ENCODE results near the gene IGFBPL1. TPM values are rescaled to one million over a fixed set of nuclear protein-coding genes. Genes with fewer than 3 reads are reported as not detected.
A peak's percentile ranks its signal among the peaks of the same experiment; 100 is the strongest.

IGFBPL1 gene
- total and polyA plus RNA-seq, 10 of the 15 experiments (the other 5 are each of a cell fraction or from before 2014, with no cell fraction given), result 0.25 TPM; not detected in 9

- BruUV-seq (replicated peaks), result no TSS peak
- FAIRE-seq (no peak), ATAC-seq (peak; percentile 31; the same call in 1 of the 3 replicates), DNase-seq (ENCODE audit: low read depth, low spot score) (no peak)
- ChIA-PET SMC1A (ENCODE audit: uncharacterized antibody, unreplicated experiment) (interaction anchor here (1.6 to 2.7 kb wide), 3 partner anchors 8 to 42 kb away, joined by 4 to 16 read pairs (median 7); no protein-coding TSS in a partner anchor), CTCF (interaction anchor here (1.6 to 7.2 kb wide), 3 partner anchors 12 to 517 kb away, joined by 5 to 66 read pairs (median 9); no protein-coding TSS in a partner anchor), RAD21 (ENCODE audit: unreplicated experiment) (interaction anchor here (1.0 kb wide), 1 partner anchor 38 kb away, joined by 3 read pairs; no protein-coding TSS in a partner anchor), POLR2A (no interaction called here)
- Histone ChIP-seq H3K4me1 (ENCODE audit: control insufficient read depth, insufficient read depth, low read length) (no peaks in the 10 kb centered on the region), H3K36me3 (ENCODE audit: control insufficient read depth in 2 of 2, insufficient read depth in 2 of 2, low read length in 1 of 2) (no peaks in the 10 kb centered on the region), H3K27ac (ENCODE audit: control insufficient read depth, insufficient read depth) (no peak overlapping the region), H3K79me2 (ENCODE audit: control insufficient read depth, insufficient read depth, low read length) (no peaks in the 10 kb centered on the region), H4K20me1 (ENCODE audit: control insufficient read depth, insufficient read depth) (no peaks in the 10 kb centered on the region), H3K9ac (ENCODE audit: control insufficient read depth, insufficient read depth, low read length) (no peak overlapping the region), H3K4me3 (no peak overlapping the region), H3K27me3 (replicated peaks in 1 of 2; ENCODE audit: control insufficient read depth in 2 of 2, insufficient read depth in 2 of 2, low read length in 1 of 2) (peaks cover 0 to 3% of the 10 kb centered on the region in 2 experiments; a peak in 1 of 4 replicates), H2AFZ (ENCODE audit: control insufficient read depth, low read depth, low read length) (no peak overlapping the region), H3K4me2 (ENCODE audit: control insufficient read depth, insufficient read depth) (no peak overlapping the region), H3K9me3 (replicated peaks; ENCODE audit: control insufficient read depth, insufficient read depth, low read length) (no peaks in the 10 kb centered on the region)
- intact Hi-C loops (cut with micrococcal nuclease; ENCODE audit: unreplicated experiment), result loop anchor here (5.0 kb wide), 1 partner anchor 241 kb away; no protein-coding TSS in a partner anchor
- 0% methylated on average over 4 of the region's 4 CpGs for WGBS (ENCODE audit: insufficient coverage, insufficient replicate concordance, low lambda C conversion rate, missing lambda C conversion rate)
- in situ Hi-C loops (cut with MboI), result no loop called here
- no peak for TF ChIP-seq ELK1 (IDR thresholded peaks at IDR 0.05; ENCODE audit: low read depth, low read length)
- TF ChIP-seq KAT2A (conservative IDR thresholded peaks at IDR 0.05; ENCODE audit: control insufficient read depth, low read depth, low read length), result no peak
- no peak for TF ChIP-seq MTA3 (IDR thresholded peaks at IDR 0.05; ENCODE audit: borderline replicate concordance, low read length)
- no peak for TF ChIP-seq PAX8 (IDR thresholded peaks at IDR 0.05)
- TF ChIP-seq POU2F2 (IDR thresholded peaks at IDR 0.05; ENCODE audit: borderline replicate concordance, low read depth, low read length), result no peak
- no peak for TF ChIP-seq GABPA (IDR thresholded peaks at IDR 0.05; ENCODE audit: low read depth)
- no peak for TF ChIP-seq RUNX3 (IDR thresholded peaks at IDR 0.05; ENCODE audit: low read length)
- no peak for TF ChIP-seq RCOR1 (conservative IDR thresholded peaks at IDR 0.05; ENCODE audit: low read depth, low read length)
- no peak for TF ChIP-seq REST (IDR thresholded peaks at IDR 0.05; ENCODE audit: low read depth, low read length)
- TF ChIP-seq POLR2A (IDR thresholded peaks at IDR 0.05; ENCODE audit: low read depth, low read length), result no peak
- TF ChIP-seq, protein P1, sequence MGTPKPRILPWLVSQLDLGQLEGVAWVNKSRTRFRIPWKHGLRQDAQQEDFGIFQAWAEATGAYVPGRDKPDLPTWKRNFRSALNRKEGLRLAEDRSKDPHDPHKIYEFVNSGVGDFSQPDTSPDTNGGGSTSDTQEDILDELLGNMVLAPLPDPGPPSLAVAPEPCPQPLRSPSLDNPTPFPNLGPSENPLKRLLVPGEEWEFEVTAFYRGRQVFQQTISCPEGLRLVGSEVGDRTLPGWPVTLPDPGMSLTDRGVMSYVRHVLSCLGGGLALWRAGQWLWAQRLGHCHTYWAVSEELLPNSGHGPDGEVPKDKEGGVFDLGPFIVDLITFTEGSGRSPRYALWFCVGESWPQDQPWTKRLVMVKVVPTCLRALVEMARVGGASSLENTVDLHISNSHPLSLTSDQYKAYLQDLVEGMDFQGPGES (IDR thresholded peaks at IDR 0.05), result no peak
- no peak for TF ChIP-seq PKNOX1 (IDR thresholded peaks at IDR 0.05)
- TF ChIP-seq ZZZ3 (IDR thresholded peaks at IDR 0.05; ENCODE audit: control insufficient read depth, insufficient read length, low read depth), result no peak
- TF ChIP-seq STAT1 (conservative IDR thresholded peaks at IDR 0.05), result no peak
- TF ChIP-seq, protein P2, sequence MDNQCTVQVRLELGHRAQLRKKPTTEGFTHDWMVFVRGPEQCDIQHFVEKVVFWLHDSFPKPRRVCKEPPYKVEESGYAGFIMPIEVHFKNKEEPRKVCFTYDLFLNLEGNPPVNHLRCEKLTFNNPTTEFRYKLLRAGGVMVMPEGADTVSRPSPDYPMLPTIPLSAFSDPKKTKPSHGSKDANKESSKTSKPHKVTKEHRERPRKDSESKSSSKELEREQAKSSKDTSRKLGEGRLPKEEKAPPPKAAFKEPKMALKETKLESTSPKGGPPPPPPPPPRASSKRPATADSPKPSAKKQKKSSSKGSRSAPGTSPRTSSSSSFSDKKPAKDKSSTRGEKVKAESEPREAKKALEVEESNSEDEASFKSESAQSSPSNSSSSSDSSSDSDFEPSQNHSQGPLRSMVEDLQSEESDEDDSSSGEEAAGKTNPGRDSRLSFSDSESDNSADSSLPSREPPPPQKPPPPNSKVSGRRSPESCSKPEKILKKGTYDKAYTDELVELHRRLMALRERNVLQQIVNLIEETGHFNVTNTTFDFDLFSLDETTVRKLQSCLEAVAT (IDR thresholded peaks at IDR 0.05), result no peak
- TF ChIP-seq CEBPB (IDR thresholded peaks at IDR 0.05; ENCODE audit: borderline replicate concordance in 1 of 2, low read depth in 2 of 2, low read length in 2 of 2), result no peak
- TF ChIP-seq SIN3A (IDR thresholded peaks at IDR 0.05; ENCODE audit: low read depth, low read length), result no peak
These were observed 6.9 kb upstream of the IGFBPL1 start for GRCh38 chr9:38431116-38431515.
